ENCODE measurements around the gene ECHS1. TPM values are rescaled to one million over a fixed set of nuclear protein-coding genes. Genes with fewer than 3 reads are reported as not detected.

ECHS1 gene
- total RNA-seq, 1 experiment from 2014 or later = 58.0 TPM

DNA sequence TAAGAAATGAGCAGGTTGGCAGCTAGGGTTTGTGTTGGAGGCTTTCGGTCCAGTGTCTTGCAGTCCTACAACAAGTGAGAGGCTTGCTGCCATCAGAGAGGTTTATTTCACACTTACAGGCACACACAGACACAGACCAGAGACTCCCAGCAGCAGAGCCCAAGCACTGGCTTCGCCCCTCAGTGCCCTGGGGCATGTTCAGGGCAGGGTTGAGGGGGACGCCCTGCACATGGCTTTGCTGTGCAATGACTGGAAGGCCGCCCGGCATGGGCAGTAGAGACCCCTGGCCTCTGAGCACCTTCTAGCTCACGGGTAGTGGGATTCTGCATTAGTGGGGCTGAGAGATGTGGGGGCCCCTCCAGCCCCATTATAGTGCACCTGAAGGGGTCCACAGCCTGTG, 47.4 kb upstream of the ECHS1 start:
- no peak overlapping the region for H3K9ac ChIP-seq (ENCODE audit: low read length)
- H3K4me3 ChIP-seq (replicated peaks in 1 of 2; ENCODE audit: low read depth in 1 of 2, low read length in 2 of 2) = no peak overlapping the region
- H3K27ac ChIP-seq (ENCODE audit: low read depth, low read length) = no peak overlapping the region
- H3K4me2 ChIP-seq (ENCODE audit: low read length) = no peak overlapping the region
- no peaks in the 10 kb centered on the region for H3K9me3 ChIP-seq (ENCODE audit: control insufficient read depth in 1 of 2, insufficient read depth in 1 of 2, low read depth in 1 of 2, low read length in 2 of 2)
- H4K20me1 ChIP-seq (ENCODE audit: insufficient read depth) = no peaks in the 10 kb centered on the region
- no peaks in the 10 kb centered on the region for H3K27me3 ChIP-seq (ENCODE audit: insufficient read depth, low read length)
- H3K79me2 ChIP-seq (ENCODE audit: insufficient read depth, low read length) = no peaks in the 10 kb centered on the region
- no peak for ATAC-seq
- H3K36me3 ChIP-seq (ENCODE audit: control insufficient read depth in 1 of 2, insufficient read depth in 2 of 2, low read length in 2 of 2) = no peaks in the 10 kb centered on the region; a peak in 1 of 4 replicates
- DNase-seq (ENCODE audit: low read depth, low spot score) = no peak
- H2AFZ ChIP-seq (ENCODE audit: low read depth, low read length, poor library complexity, severe bottlenecking) = no peak overlapping the region
- CTCF ChIA-PET = no interaction called here
- BruUV-seq (replicated peaks) = no TSS peak
- H3K4me1 ChIP-seq (ENCODE audit: control insufficient read depth in 1 of 2, insufficient read depth in 2 of 2, low read length in 2 of 2) = no peaks in the 10 kb centered on the region
- TF ChIP-seq, protein P1, sequence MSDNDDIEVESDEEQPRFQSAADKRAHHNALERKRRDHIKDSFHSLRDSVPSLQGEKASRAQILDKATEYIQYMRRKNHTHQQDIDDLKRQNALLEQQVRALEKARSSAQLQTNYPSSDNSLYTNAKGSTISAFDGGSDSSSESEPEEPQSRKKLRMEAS (IDR thresholded peaks at IDR 0.05) = no peak
- intact Hi-C loops (cut with micrococcal nuclease) = no loop called here
- POLR2A ChIA-PET = no interaction called here
- no peaks in the 10 kb centered on the region for H3K9me2 ChIP-seq (ENCODE audit: insufficient read depth)
- RAD21 ChIA-PET (ENCODE audit: low non-redundant PET in 1 of 2, low total read pairs in 2 of 2, uncharacterized antibody in 2 of 2, unreplicated experiment in 2 of 2) = no interaction called here

DNA sequence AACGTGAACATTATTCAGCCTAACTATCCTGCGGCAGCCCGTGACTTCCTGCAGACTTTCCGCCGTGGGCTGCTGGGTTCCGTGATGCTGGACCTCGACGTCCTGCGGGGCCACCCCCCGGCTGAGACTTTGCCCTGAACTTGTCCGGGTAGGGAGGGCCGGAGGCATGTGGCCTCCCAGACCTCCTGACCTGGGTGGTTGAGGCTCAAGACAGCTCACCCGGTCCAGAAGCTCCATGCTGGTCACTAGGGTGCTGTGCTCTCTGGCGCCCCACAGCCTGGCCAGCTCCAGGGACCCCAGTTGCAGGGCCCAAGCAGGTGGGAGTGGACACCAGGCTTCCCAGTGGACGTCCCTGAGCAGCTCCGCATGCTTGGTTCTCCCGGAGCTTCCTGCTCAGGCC, 46.9 kb upstream of the ECHS1 start:
- BruUV-seq (replicated peaks) = no TSS peak
- TF ChIP-seq SIN3A (IDR thresholded peaks at IDR 0.05; ENCODE audit: low read depth) (no peak), CBX3 (IDR thresholded peaks at IDR 0.05; ENCODE audit: low read depth) (no peak), ATF3 (IDR thresholded peaks at IDR 0.05) (no peak), POLR2A (IDR thresholded peaks at IDR 0.05; ENCODE audit: borderline replicate concordance, extremely low read depth, insufficient read depth, insufficient read length) (no peak), FOSL1 (IDR thresholded peaks at IDR 0.05; ENCODE audit: low read depth) (no peak), ZFX (IDR thresholded peaks at IDR 0.05) (no peak), EGR1 (IDR thresholded peaks at IDR 0.05; ENCODE audit: low read depth) (no peak), EZH2phosphoT487 (IDR thresholded peaks at IDR 0.05; ENCODE audit: borderline replicate concordance) (no peak), EZH2 (IDR thresholded peaks at IDR 0.05) (no peak), CEBPB (IDR thresholded peaks at IDR 0.05; ENCODE audit: low read depth) (no peak)
- TF ChIP-seq, protein P2, sequence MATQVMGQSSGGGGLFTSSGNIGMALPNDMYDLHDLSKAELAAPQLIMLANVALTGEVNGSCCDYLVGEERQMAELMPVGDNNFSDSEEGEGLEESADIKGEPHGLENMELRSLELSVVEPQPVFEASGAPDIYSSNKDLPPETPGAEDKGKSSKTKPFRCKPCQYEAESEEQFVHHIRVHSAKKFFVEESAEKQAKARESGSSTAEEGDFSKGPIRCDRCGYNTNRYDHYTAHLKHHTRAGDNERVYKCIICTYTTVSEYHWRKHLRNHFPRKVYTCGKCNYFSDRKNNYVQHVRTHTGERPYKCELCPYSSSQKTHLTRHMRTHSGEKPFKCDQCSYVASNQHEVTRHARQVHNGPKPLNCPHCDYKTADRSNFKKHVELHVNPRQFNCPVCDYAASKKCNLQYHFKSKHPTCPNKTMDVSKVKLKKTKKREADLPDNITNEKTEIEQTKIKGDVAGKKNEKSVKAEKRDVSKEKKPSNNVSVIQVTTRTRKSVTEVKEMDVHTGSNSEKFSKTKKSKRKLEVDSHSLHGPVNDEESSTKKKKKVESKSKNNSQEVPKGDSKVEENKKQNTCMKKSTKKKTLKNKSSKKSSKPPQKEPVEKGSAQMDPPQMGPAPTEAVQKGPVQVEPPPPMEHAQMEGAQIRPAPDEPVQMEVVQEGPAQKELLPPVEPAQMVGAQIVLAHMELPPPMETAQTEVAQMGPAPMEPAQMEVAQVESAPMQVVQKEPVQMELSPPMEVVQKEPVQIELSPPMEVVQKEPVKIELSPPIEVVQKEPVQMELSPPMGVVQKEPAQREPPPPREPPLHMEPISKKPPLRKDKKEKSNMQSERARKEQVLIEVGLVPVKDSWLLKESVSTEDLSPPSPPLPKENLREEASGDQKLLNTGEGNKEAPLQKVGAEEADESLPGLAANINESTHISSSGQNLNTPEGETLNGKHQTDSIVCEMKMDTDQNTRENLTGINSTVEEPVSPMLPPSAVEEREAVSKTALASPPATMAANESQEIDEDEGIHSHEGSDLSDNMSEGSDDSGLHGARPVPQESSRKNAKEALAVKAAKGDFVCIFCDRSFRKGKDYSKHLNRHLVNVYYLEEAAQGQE (IDR thresholded peaks at IDR 0.05; ENCODE audit: low read depth) = no peak
- TF ChIP-seq, protein P3, sequence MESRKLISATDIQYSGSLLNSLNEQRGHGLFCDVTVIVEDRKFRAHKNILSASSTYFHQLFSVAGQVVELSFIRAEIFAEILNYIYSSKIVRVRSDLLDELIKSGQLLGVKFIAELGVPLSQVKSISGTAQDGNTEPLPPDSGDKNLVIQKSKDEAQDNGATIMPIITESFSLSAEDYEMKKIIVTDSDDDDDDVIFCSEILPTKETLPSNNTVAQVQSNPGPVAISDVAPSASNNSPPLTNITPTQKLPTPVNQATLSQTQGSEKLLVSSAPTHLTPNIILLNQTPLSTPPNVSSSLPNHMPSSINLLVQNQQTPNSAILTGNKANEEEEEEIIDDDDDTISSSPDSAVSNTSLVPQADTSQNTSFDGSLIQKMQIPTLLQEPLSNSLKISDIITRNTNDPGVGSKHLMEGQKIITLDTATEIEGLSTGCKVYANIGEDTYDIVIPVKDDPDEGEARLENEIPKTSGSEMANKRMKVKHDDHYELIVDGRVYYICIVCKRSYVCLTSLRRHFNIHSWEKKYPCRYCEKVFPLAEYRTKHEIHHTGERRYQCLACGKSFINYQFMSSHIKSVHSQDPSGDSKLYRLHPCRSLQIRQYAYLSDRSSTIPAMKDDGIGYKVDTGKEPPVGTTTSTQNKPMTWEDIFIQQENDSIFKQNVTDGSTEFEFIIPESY (IDR thresholded peaks at IDR 0.05; ENCODE audit: extremely low read depth, insufficient replicate concordance, low read length) = no peak
- TF ChIP-seq, protein P1 (IDR thresholded peaks at IDR 0.05) = no peak

More for the DNA sequence above, 46.9 kb upstream of the ECHS1 start:
- ATAC-seq (no peak), DNase-seq (ENCODE audit: low read depth, low spot score) (no peak)
- peaks cover 0 to 3% of the 10 kb centered on the region in 2 experiments; a peak in 1 of 4 replicates for H3K36me3 ChIP-seq (ENCODE audit: control insufficient read depth in 1 of 2, insufficient read depth in 2 of 2, low read length in 2 of 2)
- no peak overlapping the region for H3K9ac ChIP-seq (ENCODE audit: low read length)
- RAD21 ChIA-PET (ENCODE audit: low non-redundant PET in 1 of 2, low total read pairs in 2 of 2, uncharacterized antibody in 2 of 2, unreplicated experiment in 2 of 2) = no interaction called here
- H3K9me3 ChIP-seq (ENCODE audit: control insufficient read depth in 1 of 2, insufficient read depth in 1 of 2, low read depth in 1 of 2, low read length in 2 of 2) = no peaks in the 10 kb centered on the region
- CTCF ChIA-PET = no interaction called here
- no peaks in the 10 kb centered on the region for H3K79me2 ChIP-seq (ENCODE audit: insufficient read depth, low read length)
- intact Hi-C loops (cut with micrococcal nuclease) = no loop called here
- no peaks in the 10 kb centered on the region for H3K27me3 ChIP-seq (ENCODE audit: insufficient read depth, low read length)
- no peak overlapping the region for H2AFZ ChIP-seq (ENCODE audit: low read depth, low read length, poor library complexity, severe bottlenecking)
- POLR2A ChIA-PET = no interaction called here
- H3K9me2 ChIP-seq (ENCODE audit: insufficient read depth) = no peaks in the 10 kb centered on the region
- no peak overlapping the region for H3K4me2 ChIP-seq (ENCODE audit: low read length)
- H3K4me3 ChIP-seq (replicated peaks in 1 of 2; ENCODE audit: low read depth in 1 of 2, low read length in 2 of 2) = no peak overlapping the region
- no peaks in the 10 kb centered on the region for H3K4me1 ChIP-seq (ENCODE audit: control insufficient read depth in 1 of 2, insufficient read depth in 2 of 2, low read length in 2 of 2)
- no peaks in the 10 kb centered on the region for H4K20me1 ChIP-seq (ENCODE audit: insufficient read depth)
- no peak overlapping the region for H3K27ac ChIP-seq (ENCODE audit: low read depth, low read length)
